ENCODE results near the gene CHTF8.

CHTF8 gene

GRCh38 chr16:69116256-69116875 is 16.0 kb downstream of the CHTF8 start:
- H3K4me2 ChIP-seq (ENCODE audit: low read length), result no peak overlapping the region
- H3K4me3 ChIP-seq (ENCODE audit: low read depth, low read length, poor library complexity, severe bottlenecking), result no peak overlapping the region
- H3K79me2 ChIP-seq (ENCODE audit: insufficient read depth, low read length), result no peaks in the 10 kb centered on the region
- no peaks in the 10 kb centered on the region for H3K9me3 ChIP-seq (ENCODE audit: low read length)
- H2AFZ ChIP-seq (ENCODE audit: low read length), result no peak overlapping the region
- H4K20me1 ChIP-seq (ENCODE audit: insufficient read depth, low read length), result no peaks in the 10 kb centered on the region
- H3K4me1 ChIP-seq (ENCODE audit: insufficient read depth, low read length, severe bottlenecking), result no peaks in the 10 kb centered on the region
- no peaks in the 10 kb centered on the region for H3K27me3 ChIP-seq (ENCODE audit: insufficient read depth, low read length)
- H3K9ac ChIP-seq (ENCODE audit: low read length), result no peak overlapping the region
- no peak overlapping the region for H3K27ac ChIP-seq (ENCODE audit: low read depth, low read length, poor library complexity, severe bottlenecking)
- no peaks in the 10 kb centered on the region for H3K9me2 ChIP-seq (ENCODE audit: low read depth, low read length)
- peaks cover 49% of the 10 kb centered on the region for H3K36me3 ChIP-seq (ENCODE audit: insufficient read depth, low read length)
- no peaks in the 10 kb centered on the region for H3F3A ChIP-seq (ENCODE audit: insufficient read depth, low read length)
- TF ChIP-seq CTCF (IDR thresholded peaks at IDR 0.05; ENCODE audit: low read length) (no peak), EZH2 (IDR thresholded peaks at IDR 0.05; ENCODE audit: borderline replicate concordance, low read length) (no peak)

GRCh38 chr16:69115837-69116236 is 16.6 kb downstream of the CHTF8 start:
- no peak overlapping the region for H3K27ac ChIP-seq (ENCODE audit: low read depth, low read length, poor library complexity, severe bottlenecking)
- H3K79me2 ChIP-seq (ENCODE audit: insufficient read depth, low read length), result no peaks in the 10 kb centered on the region
- H3F3A ChIP-seq (ENCODE audit: insufficient read depth, low read length), result no peaks in the 10 kb centered on the region
- H2AFZ ChIP-seq (ENCODE audit: low read length), result no peak overlapping the region
- TF ChIP-seq CTCF (IDR thresholded peaks at IDR 0.05; ENCODE audit: low read length) (no peak), EZH2 (IDR thresholded peaks at IDR 0.05; ENCODE audit: borderline replicate concordance, low read length) (no peak)
- H4K20me1 ChIP-seq (ENCODE audit: insufficient read depth, low read length), result no peaks in the 10 kb centered on the region
- no peak overlapping the region for H3K4me3 ChIP-seq (ENCODE audit: low read depth, low read length, poor library complexity, severe bottlenecking)
- H3K4me2 ChIP-seq (ENCODE audit: low read length), result no peak overlapping the region
- no peaks in the 10 kb centered on the region for H3K27me3 ChIP-seq (ENCODE audit: insufficient read depth, low read length)
- H3K36me3 ChIP-seq (ENCODE audit: insufficient read depth, low read length), result peaks cover 44% of the 10 kb centered on the region
- H3K4me1 ChIP-seq (ENCODE audit: insufficient read depth, low read length, severe bottlenecking), result no peaks in the 10 kb centered on the region
- no peaks in the 10 kb centered on the region for H3K9me2 ChIP-seq (ENCODE audit: low read depth, low read length)
- H3K9ac ChIP-seq (ENCODE audit: low read length), result no peak overlapping the region
- no peaks in the 10 kb centered on the region for H3K9me3 ChIP-seq (ENCODE audit: low read length)

GRCh38 chr16:69115361-69115760 is 17.0 kb downstream of the CHTF8 start:
- Histone ChIP-seq H3K27ac (ENCODE audit: low read depth, low read length, poor library complexity, severe bottlenecking) (no peak overlapping the region), H3K9me3 (ENCODE audit: low read length) (no peaks in the 10 kb centered on the region), H4K20me1 (ENCODE audit: insufficient read depth, low read length) (no peaks in the 10 kb centered on the region), H3K4me1 (ENCODE audit: insufficient read depth, low read length, severe bottlenecking) (no peaks in the 10 kb centered on the region), H3K9ac (ENCODE audit: low read length) (no peak overlapping the region), H3K79me2 (ENCODE audit: insufficient read depth, low read length) (no peaks in the 10 kb centered on the region), H3K4me3 (ENCODE audit: low read depth, low read length, poor library complexity, severe bottlenecking) (no peak overlapping the region), H3F3A (ENCODE audit: insufficient read depth, low read length) (no peaks in the 10 kb centered on the region), H3K4me2 (ENCODE audit: low read length) (no peak overlapping the region), H2AFZ (ENCODE audit: low read length) (no peak overlapping the region), H3K27me3 (ENCODE audit: insufficient read depth, low read length) (no peaks in the 10 kb centered on the region), H3K9me2 (ENCODE audit: low read depth, low read length) (no peaks in the 10 kb centered on the region), H3K36me3 (ENCODE audit: insufficient read depth, low read length) (peaks cover 39% of the 10 kb centered on the region)
- TF ChIP-seq CTCF (IDR thresholded peaks at IDR 0.05; ENCODE audit: low read length) (no peak), EZH2 (IDR thresholded peaks at IDR 0.05; ENCODE audit: borderline replicate concordance, low read length) (no peak)
